HG03520 (cell line): ENCODE data around the gene MON2.
A peak's percentile ranks its signal among the peaks of the same experiment; 100 is the strongest.
"Not testable (repeated sequence)": the region's sequence is repeated elsewhere in the genome, so short reads cannot be mapped to it uniquely, and the experiment has no call there.

Experiments used
- ATAC-seq: cut with Tn5 transposase; IDR thresholded peaks from one replicate; pipeline ENCODE4 v1.9.1; 2021; ENCODE audit warnings: mild to moderate bottlenecking, moderate library complexity; ENCODE audit not compliant: unreplicated experiment

Gene MON2, protein sequence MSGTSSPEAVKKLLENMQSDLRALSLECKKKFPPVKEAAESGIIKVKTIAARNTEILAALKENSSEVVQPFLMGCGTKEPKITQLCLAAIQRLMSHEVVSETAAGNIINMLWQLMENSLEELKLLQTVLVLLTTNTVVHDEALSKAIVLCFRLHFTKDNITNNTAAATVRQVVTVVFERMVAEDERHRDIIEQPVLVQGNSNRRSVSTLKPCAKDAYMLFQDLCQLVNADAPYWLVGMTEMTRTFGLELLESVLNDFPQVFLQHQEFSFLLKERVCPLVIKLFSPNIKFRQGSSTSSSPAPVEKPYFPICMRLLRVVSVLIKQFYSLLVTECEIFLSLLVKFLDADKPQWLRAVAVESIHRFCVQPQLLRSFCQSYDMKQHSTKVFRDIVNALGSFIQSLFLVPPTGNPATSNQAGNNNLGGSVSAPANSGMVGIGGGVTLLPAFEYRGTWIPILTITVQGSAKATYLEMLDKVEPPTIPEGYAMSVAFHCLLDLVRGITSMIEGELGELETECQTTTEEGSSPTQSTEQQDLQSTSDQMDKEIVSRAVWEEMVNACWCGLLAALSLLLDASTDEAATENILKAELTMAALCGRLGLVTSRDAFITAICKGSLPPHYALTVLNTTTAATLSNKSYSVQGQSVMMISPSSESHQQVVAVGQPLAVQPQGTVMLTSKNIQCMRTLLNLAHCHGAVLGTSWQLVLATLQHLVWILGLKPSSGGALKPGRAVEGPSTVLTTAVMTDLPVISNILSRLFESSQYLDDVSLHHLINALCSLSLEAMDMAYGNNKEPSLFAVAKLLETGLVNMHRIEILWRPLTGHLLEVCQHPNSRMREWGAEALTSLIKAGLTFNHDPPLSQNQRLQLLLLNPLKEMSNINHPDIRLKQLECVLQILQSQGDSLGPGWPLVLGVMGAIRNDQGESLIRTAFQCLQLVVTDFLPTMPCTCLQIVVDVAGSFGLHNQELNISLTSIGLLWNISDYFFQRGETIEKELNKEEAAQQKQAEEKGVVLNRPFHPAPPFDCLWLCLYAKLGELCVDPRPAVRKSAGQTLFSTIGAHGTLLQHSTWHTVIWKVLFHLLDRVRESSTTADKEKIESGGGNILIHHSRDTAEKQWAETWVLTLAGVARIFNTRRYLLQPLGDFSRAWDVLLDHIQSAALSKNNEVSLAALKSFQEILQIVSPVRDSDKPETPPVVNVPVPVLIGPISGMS (N-terminal part only)

DNA sequence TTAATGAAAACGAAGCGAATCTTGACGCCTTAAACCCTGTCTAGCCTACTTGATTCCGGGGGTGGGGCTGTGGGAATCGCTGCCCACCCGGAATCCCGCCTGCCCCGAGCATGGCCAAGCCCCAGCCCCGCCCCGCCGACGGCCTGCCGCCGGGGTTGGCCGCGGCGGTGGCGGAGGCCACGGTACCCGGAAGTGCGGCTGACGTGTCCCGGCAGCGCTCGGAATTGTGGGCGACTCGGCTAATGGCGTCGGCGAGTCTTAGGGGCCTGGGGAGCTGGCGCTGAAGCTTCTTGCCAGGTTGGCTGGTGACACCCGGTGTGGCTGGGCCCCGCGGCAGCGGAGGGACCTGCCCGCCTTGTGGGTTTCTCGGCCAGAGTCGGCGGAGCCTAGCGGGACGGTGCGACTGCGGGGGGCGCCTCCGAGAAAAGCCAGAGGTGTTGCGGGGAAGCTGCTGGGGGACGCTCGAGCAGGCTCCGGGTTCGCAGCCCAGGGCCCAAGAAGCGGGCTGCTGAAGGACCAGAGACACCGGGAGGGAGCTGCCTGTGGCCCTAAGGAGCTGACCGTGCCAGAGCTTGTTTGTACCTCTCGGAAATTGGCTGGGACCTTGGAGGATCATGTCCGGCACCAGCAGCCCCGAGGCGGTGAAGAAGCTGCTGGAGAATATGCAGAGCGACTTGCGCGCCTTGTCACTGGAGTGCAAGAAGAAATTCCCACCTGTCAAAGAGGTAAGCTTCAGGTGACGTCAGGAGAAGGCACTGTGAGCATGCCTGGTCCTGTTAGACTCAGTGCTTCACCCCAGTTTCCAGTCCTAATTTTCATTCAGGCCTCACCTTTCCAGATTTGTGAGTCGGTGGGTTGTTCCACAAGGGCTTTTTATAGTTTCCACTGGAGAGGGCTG is at the start of gene MON2:
Gene MON2, plus strand, starts transcription at position 233 of the 898 bp plus-strand sequence. Its CDS starts 382 bp downstream, at position 615.
- ATAC-seq, result peak; percentile 97

DNA sequence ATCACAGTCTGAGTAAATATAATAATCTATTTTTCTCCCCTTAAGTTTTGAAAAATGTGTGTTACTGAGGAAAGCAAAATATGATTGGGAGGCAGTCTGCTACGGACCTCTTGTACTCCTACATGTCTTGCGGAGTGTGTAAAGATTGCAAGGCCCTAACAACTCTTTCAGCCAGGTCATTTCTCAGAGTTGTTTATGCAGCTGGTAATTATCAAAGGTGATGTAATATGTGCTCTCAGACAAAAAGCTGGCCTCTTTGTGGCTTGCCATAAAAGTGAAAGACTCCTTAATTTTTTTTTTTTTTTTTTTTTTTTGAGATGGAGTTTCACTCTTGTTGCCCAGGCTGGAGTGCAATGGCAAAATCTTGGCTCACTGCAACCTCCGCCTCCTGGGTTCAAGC is 40.5 kb upstream of the MON2 start:
- no peak for ATAC-seq

DNA sequence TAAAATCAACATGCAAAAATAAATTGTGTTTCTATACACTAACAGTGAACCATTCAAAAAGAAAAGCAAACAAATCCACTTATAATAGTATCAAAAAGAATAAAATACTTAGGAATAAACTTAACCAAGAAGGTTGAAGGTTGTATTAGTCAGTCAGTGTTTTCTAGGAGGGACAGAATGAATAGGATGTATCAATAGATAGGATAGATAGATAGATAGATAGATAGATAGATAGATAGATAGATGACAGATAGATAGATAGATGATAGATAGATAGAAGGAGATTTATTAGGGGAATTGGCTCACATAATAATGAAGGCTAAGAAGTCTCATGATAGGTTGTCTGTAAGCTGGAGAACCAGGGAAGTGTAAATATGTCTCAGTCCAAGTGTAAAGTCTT is 37.2 kb upstream of the MON2 start:
- ATAC-seq, result no peak

DNA sequence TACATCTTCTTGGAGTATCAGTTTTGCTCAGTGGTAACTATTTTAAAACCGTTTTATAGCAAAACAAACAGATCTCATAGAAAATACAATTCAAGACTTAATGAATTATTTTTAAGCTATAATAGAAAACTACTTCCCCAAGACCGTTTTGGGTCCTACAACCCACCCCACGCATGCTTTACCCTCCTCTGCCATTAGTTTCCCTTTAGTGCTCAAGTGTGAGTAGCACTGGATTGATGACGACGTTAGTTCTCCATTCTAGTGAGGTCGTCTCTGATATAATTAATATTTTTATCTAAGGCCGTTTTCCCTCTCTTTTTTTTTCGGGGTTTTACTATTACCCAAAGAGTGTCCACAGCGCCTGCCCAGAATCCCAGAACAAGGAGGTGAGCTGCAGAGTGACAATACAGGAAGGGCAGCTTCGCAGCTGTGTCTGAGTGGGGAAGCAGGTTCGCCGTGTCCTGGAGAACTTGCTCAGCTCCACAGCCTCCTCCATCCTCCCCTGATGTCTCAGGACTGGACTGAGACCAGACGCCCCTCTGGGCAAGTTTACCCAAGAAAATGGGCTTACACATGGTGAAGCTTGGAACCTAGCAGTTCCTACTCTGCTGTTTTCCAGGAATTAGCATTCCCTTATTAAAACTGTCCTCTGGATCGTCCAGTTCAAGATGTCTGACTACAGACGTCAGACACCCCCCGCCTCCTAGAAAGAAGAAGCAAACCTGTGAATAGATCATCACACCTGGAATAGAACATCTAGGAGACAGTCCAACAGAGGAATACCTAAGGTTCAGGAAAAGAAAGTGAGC is 31.9 kb upstream of the MON2 start:
- ATAC-seq, result no peak

DNA sequence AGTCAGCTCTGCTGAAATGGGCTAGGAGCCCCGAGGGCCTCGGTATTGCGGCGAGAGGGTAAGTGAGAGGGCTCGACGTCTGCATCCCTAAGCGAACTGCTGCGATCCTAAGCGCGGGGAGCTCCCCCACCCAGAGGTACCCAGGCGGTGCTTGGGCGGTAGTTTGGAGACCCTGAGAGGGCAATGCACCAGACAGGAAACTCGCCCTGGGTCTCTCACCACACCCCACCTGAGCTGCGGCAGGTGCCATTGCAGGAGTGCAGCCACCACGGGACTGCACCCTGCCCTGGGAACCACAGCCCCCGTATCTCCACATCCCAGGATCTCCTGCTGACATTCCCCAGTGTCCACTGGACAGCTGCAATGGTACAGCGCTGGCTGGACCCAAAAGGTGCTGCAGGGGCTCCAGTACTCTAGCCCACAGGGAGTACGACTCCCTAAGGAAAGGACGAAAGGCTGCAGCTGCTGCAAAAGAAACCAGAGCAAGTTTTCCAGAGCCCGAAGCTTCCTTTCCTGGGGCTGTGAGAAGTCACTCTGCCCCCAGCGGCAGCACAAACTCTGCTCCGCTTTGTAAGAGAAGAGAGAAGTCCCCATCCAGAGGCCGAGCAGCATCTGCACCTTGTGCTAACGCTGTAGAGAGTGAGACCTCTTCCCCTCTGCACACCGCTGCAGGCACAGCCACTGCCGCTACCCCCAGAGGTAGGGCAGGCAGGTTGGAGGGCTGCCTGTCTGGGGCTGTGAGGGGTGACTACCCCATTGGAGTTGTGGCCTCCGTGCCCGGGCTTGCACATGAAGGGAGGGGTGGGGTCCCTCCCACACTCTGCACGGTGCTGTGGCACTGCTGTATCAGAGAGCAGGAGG is 31.1 kb upstream of the MON2 start:
- ATAC-seq, result peak; percentile 73

DNA sequence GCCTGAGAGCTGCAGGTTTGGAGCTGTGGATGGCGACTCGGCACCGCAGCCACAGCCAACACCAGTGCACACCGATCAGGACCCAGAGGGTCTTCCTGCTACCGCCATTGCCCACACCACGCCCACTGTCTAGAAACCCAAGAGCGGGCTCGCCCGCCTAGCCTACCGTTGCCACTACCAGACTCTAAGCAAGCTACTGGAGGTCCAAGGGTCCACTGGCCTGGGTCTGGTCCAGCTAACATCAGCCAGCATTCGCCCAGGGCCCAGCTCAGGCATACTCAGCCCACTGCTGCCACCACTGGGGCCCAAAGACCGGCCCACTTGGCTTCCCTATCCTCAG is 30.5 kb upstream of the MON2 start:
- no peak for ATAC-seq

DNA sequence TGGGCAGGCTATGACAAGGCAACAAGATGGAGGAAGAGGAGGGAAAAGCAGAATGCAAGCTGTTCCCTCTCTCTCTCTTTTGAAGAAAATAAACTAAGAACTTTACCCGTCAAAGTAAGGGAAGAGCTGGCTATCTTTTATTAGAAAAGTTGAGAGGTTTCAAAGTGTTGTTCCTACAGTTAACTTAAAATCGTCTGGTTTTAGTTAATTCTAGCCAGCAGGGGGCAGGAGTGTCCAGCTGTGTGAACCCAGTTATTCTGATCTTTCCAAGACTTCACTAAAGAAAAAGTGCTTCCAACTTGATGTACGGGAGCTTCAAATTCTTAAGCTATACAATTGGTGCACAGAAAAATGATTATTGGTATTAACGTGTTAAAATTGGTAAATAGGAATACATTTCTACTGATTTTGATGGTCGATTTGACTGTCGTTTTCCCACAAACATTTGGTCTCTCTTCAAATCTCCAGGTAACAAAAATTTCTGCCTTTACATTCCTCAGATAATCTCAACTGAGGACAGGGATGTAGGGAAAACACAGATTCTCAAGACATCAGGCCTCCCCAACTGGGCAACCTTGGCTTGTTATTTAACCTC is 28.4 kb upstream of the MON2 start:
- no peak for ATAC-seq

DNA sequence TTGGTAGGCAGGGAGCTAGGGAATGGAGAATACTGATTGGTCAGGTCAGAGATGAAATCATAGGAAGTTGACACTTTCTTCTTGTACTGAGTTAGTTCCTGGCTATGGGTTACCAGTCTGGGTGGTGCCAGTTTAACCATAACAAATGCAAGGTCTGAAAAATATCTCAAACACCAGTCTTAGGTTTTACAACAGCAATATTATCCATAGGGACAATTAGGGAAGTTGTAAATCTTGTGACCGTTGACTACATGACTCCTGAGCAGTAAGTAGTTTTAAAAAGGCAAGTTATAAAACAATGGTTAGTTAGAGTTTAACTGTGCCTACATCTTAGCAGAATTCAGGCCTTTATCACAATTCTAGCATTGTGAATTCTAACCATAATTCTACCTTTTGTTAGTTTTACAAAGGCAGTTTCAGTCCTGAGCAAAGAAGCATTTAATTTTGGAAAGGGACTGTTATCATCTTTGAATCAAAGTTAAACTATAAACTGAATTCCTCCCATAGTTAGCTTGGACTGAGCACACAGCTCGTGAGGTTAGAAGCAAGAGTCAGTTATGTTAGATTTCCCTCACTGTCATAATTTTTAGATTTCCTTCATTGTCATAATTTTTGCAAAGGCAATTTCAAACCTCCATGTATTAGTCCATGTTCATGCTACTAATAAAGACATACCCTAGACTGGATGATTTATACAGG is 19.7 kb upstream of the MON2 start:
- ATAC-seq, result no peak

DNA sequence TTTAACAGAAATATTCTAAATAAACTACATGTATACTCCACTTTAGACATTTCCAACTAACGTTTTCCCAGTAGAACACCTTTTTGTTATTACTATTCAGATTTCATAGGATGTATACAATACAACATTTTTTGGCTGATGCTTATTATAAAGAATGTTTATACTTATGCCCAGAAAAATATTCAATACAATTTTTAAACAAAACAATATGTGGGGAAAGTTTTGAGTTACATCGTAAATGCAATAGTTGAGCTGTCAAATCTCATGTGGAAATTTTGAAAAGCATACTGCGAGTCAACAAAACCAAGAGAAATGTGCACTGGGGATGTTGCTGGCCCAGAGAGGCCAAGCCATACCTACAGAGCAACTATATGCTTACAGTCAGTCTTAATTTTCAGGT is 18.2 kb upstream of the MON2 start:
- no peak for ATAC-seq

DNA sequence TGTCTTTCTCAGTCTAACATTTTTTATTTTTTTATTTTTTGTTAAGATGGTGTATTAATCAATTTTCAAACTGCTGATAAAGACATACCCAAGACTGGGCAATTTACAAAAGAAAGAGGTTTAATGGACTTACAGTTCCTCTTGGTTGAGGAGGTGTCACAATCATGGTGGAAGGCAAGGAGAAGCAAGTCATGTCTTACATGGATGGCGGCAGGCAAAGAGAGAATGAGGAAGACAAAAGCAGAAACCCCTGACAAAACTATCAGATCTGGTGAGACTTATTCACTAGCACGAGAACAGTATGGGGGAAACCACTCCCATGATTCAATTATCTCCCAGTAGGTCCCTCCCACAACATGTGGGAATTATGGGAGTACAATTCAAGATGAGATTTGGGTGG is 11.2 kb upstream of the MON2 start:
- ATAC-seq, result not testable (repeated sequence)

DNA sequence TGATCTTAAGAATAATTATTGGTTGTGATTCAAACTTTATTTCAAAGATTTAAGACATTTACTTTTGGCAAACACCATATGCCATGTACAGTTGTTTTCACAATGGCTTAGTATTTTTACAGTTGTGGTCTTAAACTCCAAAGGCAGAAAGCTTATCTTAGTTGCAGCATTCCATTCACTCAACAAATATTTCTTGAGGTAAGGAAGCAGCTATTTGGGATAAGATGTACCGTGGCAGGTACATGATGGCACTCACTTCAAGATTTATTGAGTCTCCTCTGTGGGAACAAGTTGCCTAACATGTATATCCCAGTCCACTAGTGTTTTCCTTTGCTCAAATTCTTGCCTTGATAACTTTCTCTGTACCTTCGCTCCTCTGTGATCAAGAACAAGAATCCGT is 8.0 kb upstream of the MON2 start:
- no peak for ATAC-seq

DNA sequence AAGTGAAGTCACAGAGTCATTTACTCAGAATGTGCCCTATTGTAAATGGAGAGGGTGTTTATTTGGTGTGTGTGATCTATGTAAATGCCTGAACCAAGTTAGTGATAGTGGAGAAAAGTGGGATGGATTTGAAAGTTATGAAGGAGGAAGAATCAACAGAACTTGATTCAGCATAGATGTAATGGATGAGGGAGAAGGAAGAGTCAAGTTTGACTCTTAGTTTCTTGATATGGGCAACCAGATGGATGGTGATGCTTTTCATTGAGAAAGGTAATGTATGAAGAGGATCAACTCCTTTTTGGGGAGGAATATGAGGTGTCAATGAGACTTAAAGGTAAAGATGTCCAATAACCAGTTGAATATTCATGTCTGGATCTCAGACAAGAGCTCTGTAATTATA is 6.7 kb upstream of the MON2 start:
- no peak for ATAC-seq

DNA sequence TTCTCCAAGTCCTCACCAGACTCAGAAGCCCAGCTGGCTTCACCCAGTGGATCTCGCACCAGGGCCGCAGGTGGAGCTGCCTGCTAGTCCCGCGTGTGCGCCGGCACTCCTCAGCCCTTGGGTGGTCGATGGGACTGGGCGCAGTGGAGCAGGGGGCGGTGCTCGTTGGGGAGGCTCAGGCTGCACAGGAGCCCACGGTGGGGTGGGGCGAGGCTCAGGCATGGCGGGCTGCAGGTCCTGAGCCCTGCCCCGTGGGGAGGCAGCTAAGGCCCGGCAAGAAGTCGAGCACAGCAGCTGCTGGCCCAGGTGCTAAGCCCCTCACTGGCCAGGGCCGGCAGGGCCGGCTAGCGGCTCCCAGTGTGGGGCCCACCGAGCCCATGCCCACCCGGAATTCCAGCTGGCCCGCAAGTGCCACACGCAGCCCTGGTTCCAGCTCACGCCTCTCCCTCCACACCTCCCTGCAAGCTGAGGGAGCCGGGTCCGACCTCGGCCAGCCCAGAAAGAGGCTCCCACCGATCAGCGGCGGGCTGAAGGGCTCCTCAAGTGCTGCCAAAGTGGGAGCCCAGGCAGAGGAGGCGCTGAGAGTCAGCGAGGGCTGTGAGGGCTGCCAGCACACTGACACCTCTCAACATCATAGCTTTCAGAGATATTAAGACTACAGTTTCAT is 5.3 kb upstream of the MON2 start:
- ATAC-seq, result not testable (repeated sequence)

DNA sequence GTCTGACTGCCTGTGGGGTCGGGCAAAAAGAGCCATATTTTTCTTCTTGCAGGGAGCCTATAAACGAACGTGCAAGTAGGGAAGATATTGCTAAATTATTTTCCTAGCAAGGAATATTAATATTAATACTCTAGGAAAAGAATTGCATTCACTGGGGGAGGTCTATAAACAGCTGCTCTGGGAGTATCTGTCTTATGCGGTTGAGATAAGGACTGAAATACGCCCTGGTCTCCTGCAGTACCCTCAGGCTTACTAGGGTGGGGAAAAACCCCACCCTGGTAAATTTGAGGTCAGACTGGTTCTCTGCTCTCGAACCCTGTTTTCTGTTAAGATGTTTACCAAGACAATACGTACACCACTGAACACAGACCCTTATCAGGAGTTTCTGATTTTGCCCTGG is 3.4 kb upstream of the MON2 start:
- not testable (repeated sequence) for ATAC-seq

DNA sequence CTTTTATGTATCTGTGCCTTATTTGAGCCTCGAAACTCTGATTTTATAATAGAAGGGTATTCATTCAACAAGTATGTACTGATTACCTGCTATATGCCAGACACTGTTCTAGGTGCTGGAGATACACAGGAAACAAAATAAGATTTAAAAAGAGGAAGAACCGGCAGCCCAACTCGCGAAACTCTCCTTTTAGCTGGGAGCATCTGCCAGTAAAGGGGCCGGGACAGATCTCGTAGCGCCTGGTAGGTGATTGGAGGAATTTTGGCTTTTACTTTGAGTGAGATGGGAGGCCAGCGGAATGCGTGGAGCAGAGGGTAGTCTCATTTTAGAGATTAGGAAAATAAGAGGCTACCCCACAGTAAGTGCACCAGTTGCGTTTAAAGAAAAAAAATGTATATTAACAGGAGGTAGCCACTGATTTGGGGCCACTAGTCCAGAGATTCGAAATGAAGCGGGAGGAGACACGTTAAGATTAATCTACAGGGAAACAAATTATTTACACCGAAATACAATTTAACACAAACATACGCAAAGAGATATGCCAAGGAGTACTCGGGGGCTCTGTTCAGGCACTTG is 520 bp upstream of the MON2 start:
- peak; percentile 28 for ATAC-seq

DNA sequence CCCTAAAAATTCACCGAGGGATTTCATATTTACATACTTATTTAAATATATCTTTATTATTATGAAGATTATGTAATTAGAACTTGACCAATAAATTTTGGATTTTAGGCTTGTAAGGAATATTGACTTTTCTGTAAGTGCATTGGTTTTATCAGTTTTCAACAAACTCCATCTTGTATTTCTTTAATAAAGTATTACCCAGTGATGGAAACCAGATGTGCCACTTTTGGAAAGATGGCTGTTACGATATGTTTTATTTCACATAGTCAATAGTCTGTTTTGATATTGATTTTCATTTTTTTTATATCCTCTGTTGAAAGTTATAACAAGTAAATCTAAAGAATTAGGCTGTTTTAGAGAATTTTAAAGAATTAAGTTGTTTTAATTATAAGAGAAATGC is 1.8 kb downstream of the MON2 start:
- ATAC-seq, result no peak

DNA sequence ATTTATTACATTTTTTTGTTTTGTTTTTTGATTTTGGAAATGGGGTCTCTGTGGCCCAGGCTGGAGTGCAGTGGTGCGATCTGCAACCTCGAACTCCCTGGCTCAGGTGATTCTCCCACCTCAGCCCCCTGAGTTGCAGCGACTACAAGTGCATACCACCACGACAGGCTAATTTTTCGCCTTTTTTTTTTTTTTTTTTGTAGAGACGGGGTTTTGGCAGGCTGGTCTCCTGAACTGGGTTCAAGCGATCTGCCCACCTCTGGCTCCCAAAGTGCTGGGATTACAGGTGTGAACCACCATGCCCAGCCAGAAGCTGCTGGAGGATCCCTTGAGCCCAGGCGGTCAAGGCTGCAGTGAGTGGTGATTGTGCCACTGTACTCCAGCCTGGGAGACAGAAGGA is 2.3 kb downstream of the MON2 start:
- no peak for ATAC-seq
